Lower lobe of right lung (tissue), 2 donors: ENCODE measurements around the gene CALN1. TPM values are rescaled to one million over a fixed set of nuclear protein-coding genes. Genes with fewer than 3 reads are reported as not detected.

Experiments used
- ATAC-seq, 2 donors: fragments of 200-7000 bp; cut with Tn5 transposase; one replicate each; pipeline ENCODE4 v1.9.1; 2020 to 2022; ENCODE audit warnings: mild to moderate bottlenecking in 2 of 2, moderate library complexity in 2 of 2
- DNase-seq: peaks from one replicate; pipeline ENCODE4 v3.0.0-alpha.2; 2020
- H3K27ac ChIP-seq: fragments of 200-600 bp; one replicate; pipeline ENCODE4 v1.8.0; 2022
- H3K27me3 ChIP-seq: fragments of 200-600 bp; one replicate; pipeline ENCODE4 v1.8.0; 2022; ENCODE audit warnings: low read depth
- H3K36me3 ChIP-seq: fragments of 200-600 bp; one replicate; pipeline ENCODE4 v1.8.0; 2022; ENCODE audit warnings: mild to moderate bottlenecking
- H3K4me1 ChIP-seq: fragments of 200-600 bp; one replicate; pipeline ENCODE4 v1.8.0; 2022
- H3K4me3 ChIP-seq: fragments of 200-600 bp; one replicate; pipeline ENCODE4 v1.8.0; 2022; ENCODE audit warnings: mild to moderate bottlenecking
- H3K9me3 ChIP-seq: fragments of 200-600 bp; one replicate; pipeline ENCODE4 v1.8.0; 2022
- intact Hi-C: fragments of 100-400 bp; cut with DNase I; formaldehyde crosslinking; loops from one replicate; pipeline ENCODE4 v1.11.0; 2022
- total RNA-seq: library from RNA; stranded (reverse); fragmentation: NEBNext Ultra II Directional; extraction: Animal tissue kit (Norgen Biotek cat#: 25700); gene quantifications from one replicate; pipeline ENCODE4 v1.2.1, GENCODE V29; 2021
- TF ChIP-seq, protein P1 (sequence below): fragments of 200-600 bp; IDR thresholded peaks from one replicate; pipeline ENCODE4 v1.8.0; 2022; ENCODE audit warnings: antibody characterized with exemption, mild to moderate bottlenecking
- donor health status: DM: no; HTN: yes; CAD: no; lungs with severe emphysema.

Gene CALN1
- total RNA-seq, 1 donor from 2014 or later = not detected

DNA sequence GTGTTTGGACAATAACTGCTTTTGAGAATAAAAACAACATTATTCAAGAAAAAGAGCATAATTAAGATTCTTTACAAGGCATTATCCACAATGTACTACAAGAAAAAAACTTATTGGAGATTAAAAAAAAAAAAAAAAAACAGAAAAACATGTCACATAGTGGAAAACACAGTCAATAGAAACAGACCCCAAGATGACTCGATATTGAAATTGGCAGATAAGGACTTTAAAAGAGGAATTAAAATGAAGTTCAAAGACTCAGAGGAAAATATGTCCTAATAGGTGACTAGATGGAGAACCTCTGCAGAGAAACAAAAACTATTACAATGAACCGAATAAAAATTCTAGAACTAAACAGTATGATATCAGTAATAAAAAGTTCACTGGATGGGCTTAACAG is 248.9 kb downstream of the CALN1 start:
- DNase-seq (no peak), ATAC-seq (no peak)
- H3K36me3 ChIP-seq = no peaks in the 10 kb centered on the region
- TF ChIP-seq, protein P1, sequence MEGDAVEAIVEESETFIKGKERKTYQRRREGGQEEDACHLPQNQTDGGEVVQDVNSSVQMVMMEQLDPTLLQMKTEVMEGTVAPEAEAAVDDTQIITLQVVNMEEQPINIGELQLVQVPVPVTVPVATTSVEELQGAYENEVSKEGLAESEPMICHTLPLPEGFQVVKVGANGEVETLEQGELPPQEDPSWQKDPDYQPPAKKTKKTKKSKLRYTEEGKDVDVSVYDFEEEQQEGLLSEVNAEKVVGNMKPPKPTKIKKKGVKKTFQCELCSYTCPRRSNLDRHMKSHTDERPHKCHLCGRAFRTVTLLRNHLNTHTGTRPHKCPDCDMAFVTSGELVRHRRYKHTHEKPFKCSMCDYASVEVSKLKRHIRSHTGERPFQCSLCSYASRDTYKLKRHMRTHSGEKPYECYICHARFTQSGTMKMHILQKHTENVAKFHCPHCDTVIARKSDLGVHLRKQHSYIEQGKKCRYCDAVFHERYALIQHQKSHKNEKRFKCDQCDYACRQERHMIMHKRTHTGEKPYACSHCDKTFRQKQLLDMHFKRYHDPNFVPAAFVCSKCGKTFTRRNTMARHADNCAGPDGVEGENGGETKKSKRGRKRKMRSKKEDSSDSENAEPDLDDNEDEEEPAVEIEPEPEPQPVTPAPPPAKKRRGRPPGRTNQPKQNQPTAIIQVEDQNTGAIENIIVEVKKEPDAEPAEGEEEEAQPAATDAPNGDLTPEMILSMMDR = no peak
- intact Hi-C loops = no loop called here
- H3K4me1 ChIP-seq = no peaks in the 10 kb centered on the region
- no peak overlapping the region for H3K4me3 ChIP-seq
- H3K27ac ChIP-seq = no peak overlapping the region
- H3K9me3 ChIP-seq = peaks cover 24% of the 10 kb centered on the region
- H3K27me3 ChIP-seq = no peaks in the 10 kb centered on the region

DNA sequence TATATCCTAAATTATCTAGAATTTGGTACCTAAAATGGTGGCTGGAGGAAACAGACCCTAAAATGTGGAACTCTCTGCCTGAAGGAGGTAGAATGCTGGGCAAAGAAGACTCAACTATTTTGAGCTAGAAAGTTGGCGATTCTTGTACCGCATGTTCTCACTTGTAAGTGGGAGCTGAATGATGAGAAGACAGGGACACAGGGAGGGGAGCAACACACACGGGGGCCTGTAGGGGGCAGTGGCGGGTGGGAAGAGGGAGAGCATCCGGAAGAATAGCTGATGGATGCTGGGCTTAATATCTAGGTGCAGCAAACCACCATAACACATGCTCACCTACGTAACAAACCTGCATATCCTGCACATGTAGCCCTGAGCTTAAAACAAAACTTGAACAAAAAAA is 250.6 kb downstream of the CALN1 start:
- intact Hi-C loops = no loop called here
- Histone ChIP-seq H3K9me3 (peaks cover 24% of the 10 kb centered on the region), H3K36me3 (no peaks in the 10 kb centered on the region), H3K27ac (no peak overlapping the region), H3K4me3 (no peak overlapping the region), H3K27me3 (no peaks in the 10 kb centered on the region), H3K4me1 (no peaks in the 10 kb centered on the region)
- ATAC-seq (no peak), DNase-seq (no peak)
- TF ChIP-seq, protein P1 = no peak

DNA sequence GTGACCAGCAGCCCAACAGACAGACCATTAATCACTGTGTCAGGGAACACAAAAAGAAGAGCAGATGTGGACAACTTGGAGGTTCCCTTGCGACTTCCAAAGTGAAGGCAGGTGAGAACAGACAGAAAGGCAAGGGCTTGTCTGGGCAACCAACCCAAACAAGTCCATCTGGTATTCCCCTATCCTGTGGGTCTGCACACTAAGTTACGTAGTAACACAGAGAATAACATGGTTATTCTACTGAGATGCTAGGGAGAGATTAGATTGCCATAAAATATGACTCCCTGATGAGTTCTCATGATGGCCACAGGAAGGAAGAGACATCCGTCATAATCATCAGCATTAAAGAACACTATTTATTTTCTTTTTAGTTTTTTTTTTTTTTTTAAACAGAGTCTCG is 252.2 kb downstream of the CALN1 start:
- no peak overlapping the region for H3K27ac ChIP-seq
- intact Hi-C loops = no loop called here
- TF ChIP-seq, protein P1 = no peak
- DNase-seq = no peak
- H3K36me3 ChIP-seq = no peaks in the 10 kb centered on the region
- no peak overlapping the region for H3K4me3 ChIP-seq
- H3K4me1 ChIP-seq = no peaks in the 10 kb centered on the region
- H3K27me3 ChIP-seq = no peaks in the 10 kb centered on the region
- H3K9me3 ChIP-seq = peaks cover 24% of the 10 kb centered on the region
- no peak for ATAC-seq

DNA sequence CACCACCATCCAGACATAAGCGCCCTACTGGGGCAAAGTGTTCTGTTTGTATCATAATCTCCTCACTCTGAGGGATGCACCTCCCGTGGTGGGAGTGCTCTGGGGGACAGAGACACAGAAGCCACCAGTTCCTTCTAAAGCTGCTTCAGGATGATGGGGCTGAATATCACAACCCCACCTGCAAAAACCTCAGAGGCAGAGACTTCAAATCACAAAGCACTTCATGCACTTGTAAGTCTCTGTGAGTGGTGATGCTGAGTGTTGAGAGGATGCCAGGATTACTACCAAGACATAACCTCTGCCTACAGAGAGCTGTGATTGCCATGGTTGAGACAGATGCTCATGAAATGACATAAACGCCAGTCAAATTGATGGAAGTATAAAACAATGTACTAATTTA is 255.5 kb downstream of the CALN1 start:
- H3K36me3 ChIP-seq = no peaks in the 10 kb centered on the region
- H3K27ac ChIP-seq = no peak overlapping the region
- TF ChIP-seq, protein P1 = no peak
- H3K9me3 ChIP-seq = no peaks in the 10 kb centered on the region
- intact Hi-C loops = no loop called here
- peaks cover 12% of the 10 kb centered on the region for H3K4me1 ChIP-seq
- no peak for DNase-seq
- no peak overlapping the region for H3K4me3 ChIP-seq
- no peak for ATAC-seq
- H3K27me3 ChIP-seq = no peaks in the 10 kb centered on the region

DNA sequence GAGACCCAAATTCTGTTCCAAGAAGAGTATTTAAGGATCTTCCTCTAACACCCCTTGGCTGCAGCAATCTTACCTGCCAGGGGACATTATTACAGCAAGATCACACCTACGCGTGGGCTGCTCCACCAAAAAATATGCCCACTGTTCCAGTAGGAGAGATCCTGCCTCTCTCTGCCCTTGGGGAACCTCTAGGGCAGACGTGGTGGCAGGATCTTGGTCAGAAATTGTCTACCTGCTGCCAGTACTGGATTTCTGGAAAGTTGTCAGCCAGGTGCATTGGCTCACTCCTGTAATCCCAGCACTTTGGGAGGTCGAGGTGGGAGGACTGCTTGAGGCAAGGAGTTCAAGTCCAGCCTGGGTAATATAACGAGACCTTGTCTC is 259.0 kb downstream of the CALN1 start:
- H3K36me3 ChIP-seq = no peaks in the 10 kb centered on the region
- no peaks in the 10 kb centered on the region for H3K9me3 ChIP-seq
- ATAC-seq = no peak
- TF ChIP-seq, protein P1 = no peak
- no peak for DNase-seq
- no peak overlapping the region for H3K4me3 ChIP-seq
- H3K27ac ChIP-seq = no peak overlapping the region
- no peaks in the 10 kb centered on the region for H3K27me3 ChIP-seq
- peaks cover 12% of the 10 kb centered on the region for H3K4me1 ChIP-seq
- intact Hi-C loops = no loop called here
